GM10266 (cell line): ENCODE results near the gene CLTCL1.

Experiments used
- DNase-seq: peaks from one replicate; pipeline ENCODE4 v3.0.0; 2012; ENCODE audit errors: extremely low spot score
- CTCF ChIP-seq: IDR thresholded peaks from 2 replicates; pipeline ENCODE4 v1.5.1; 2012; ENCODE audit warnings: mild to moderate bottlenecking, low read depth; ENCODE audit not compliant: control insufficient read depth, insufficient read depth; ENCODE audit errors: missing control alignments

CLTCL1 gene

GRCh38 chr22:19142394-19142793, 149.1 kb downstream of the CLTCL1 start:
- DNase-seq = no peak
- no peak for TF ChIP-seq CTCF

GRCh38 chr22:19139974-19140373, 151.5 kb downstream of the CLTCL1 start:
- DNase-seq = no peak
- TF ChIP-seq CTCF = no peak

- no peak for DNase-seq
- TF ChIP-seq CTCF = no peak
Measured at GRCh38 chr22:19139001-19139356, 152.5 kb downstream of the CLTCL1 start.

DNA sequence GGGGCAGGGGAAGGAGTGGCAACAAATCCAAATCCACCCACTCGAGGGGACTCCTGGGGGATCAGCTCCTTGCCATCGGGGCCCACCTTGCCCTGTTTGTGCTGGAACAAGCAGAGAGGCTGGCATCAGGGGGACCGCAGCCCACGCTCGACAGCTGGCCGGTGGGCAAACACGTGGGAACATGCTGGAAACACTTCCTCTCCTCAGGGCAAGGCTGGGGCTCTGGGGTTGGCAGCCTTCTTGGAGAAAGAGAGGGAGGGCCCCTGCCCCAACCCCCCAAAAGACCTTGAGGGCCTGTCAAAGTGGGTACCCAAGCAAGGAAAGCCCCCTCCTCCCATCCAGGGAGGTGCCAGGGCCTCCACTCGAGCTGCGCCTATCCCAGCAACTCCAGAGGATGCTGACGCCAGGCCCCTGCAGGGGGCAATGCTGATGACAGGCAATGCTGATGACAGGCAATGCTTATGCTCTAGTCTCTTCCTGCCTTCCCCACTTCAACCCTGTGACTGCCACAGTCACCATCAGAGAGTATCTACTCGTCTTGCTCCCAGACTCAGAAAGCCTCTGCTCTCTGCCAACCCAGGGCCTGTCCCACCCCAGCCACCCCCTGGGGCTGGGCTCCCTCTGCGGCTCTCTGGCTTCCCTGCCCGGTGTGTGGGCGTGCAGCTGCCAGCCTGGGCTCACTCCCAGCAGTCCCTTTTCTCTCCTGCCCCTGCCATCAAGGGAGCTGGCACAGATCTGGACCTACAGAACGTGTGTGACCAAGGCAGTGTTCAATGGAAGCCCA, 153.1 kb downstream of the CLTCL1 start:
- DNase-seq = no peak
- TF ChIP-seq CTCF = no peak

DNA sequence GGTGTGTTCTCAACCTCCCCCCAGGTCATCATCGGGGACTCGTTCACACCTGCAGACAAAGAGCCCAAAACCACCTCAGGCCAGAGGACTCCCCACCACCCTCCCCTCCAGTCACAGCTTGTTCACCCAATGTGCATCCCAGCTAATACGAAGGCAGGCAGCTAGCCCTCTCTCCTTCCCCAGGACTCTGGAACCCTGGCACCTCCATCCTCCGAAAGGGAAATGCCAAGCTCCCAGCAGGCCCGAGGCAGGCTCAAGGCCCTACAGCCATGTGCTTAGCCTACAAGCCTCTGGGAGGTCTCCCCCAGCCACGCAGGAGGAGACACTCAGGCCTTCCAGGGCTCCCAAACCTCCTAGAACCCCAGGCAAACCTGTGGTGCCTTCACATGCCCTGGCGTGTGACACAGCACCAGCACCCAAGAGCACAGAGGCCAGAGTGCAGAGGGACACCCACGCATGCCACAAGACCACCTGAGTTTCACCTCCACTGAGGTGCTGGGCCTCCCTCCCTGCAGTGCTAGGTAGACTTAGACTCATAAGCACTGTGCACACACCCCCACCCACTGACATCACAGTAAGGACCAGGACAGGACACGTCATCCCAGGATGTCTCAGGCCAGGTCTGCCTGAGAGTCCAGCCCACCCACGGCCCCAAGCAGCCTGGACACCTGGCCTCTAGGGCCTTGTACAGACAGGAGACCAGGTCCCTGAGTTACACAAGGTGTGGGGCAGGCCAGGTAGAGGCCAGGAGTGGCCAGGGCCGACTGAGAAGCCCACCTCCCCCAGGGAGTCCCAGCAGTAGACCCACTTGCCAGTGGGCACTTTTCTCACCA, 153.9 kb downstream of the CLTCL1 start:
- no peak for DNase-seq
- TF ChIP-seq CTCF = no peak

DNA sequence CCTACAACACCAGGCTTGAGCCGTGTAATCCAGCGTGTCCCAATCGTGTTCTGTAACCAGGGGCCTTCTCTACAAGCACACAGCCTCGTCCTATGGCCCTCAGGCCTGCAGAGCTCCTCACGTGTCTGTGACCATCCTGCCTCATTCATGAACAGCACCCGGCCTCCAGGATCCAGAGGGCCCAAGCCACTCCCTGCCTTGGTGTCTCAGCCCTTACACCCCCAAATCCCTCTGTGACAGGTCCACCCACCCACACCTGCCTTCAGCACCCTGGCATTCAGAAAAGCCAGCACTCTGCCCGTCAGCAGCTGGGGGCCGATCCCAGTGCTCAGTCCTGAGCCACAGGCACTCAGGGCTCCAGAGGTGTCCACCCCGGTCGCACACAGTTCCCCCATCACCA, 154.6 kb downstream of the CLTCL1 start:
- TF ChIP-seq CTCF = no peak
- DNase-seq = no peak

DNA sequence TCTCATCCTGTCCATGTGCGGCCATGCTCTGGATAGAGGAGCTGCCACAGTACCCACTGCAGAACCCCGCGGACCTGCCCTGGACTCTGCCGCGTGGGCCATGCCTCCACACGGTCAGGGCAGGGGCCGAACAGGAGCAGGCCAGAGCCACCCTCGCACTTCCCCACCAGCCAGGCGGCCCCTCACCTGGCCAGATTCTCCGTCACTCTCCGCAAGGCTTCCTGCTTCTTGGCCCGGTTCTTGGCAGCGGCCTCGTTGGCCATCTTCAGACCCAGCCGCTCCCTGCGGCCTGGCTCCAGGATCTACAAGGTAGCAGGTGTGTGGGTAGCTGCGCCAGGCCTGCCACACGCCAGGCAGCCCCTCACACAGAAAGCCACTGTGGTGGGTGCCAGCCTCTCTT, 156.6 kb downstream of the CLTCL1 start:
- no peak for TF ChIP-seq CTCF
- no peak for DNase-seq
